Activated CD8-positive, alpha-beta memory T cell treated with anti-CD3 and anti-CD28 coated beads, Interleukin-2, amount 50 U/mL, for 1 hour (primary cell): Measurements from ENCODE around the gene LRP1-AS.

Experiments
- DNase-seq: peaks from one replicate; pipeline ENCODE4 v3.0.0-alpha.2; 2020; ENCODE audit errors: extremely low read depth

Gene LRP1-AS

GRCh38 chr12:57099047-57099714, 48.2 kb downstream of the LRP1-AS start:
- no peak for DNase-seq

GRCh38 chr12:57098546-57098945, 48.9 kb downstream of the LRP1-AS start:
- no peak for DNase-seq

- no peak for DNase-seq
These were observed 49.9 kb downstream of the LRP1-AS start for GRCh38 chr12:57097554-57097835.

GRCh38 chr12:57096748-57097553, 50.5 kb downstream of the LRP1-AS start:
- no peak for DNase-seq

GRCh38 chr12:57096099-57096572, 51.3 kb downstream of the LRP1-AS start:
- DNase-seq = no peak

GRCh38 chr12:57095440-57095839, 52.0 kb downstream of the LRP1-AS start:
- DNase-seq = no peak
